IPS-18a (cell line): Measurements from ENCODE around the gene SKIC8.
"Not testable (repeated sequence)": the region's sequence is repeated elsewhere in the genome, so short reads cannot be mapped to it uniquely, and the experiment has no call there.

Source experiments
- H3K27ac ChIP-seq: one replicate; pipeline ENCODE4 v1.5.1; 2013; ENCODE audit warnings: low read length
- H3K27me3 ChIP-seq: one replicate; pipeline ENCODE4 v1.6.1; 2013; ENCODE audit warnings: mild to moderate bottlenecking, low read length; ENCODE audit not compliant: control insufficient read depth, insufficient read depth
- H3K36me3 ChIP-seq: one replicate; pipeline ENCODE4 v1.6.1; 2013; ENCODE audit warnings: low read depth, low read length; ENCODE audit not compliant: control insufficient read depth
- H3K4me1 ChIP-seq: one replicate; pipeline ENCODE4 v1.6.1; 2013; ENCODE audit warnings: low read depth, low read length; ENCODE audit not compliant: control insufficient read depth
- H3K4me3 ChIP-seq: one replicate; pipeline ENCODE4 v1.5.1; 2013; ENCODE audit warnings: low read length
- H3K9ac ChIP-seq: one replicate; pipeline ENCODE4 v1.6.1; 2013; ENCODE audit warnings: mild to moderate bottlenecking, low read length, moderate library complexity
- H3K9me3 ChIP-seq: one replicate; pipeline ENCODE4 v1.6.1; 2013; ENCODE audit warnings: low read depth, low read length; ENCODE audit not compliant: control insufficient read depth

SKIC8 gene

DNA sequence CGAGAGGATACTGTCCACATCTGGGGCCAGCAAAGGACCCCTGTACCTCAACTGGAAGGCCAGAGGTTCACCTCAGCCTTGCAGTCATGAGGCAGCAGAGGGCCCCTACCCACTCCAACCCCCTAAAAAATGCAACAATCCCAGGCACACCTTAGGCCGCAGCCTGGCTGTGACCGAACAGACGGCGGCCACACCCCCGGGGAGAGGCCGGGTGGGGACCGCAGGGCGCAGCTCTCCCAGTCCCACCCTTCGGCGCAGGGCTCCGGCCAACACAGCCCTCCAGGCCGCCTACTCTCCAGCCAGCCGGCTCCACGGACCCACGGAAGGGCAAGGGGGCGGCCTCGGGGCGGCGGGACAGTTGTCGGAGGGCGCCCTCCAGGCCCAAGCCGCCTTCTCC lies 35.5 kb downstream of the SKIC8 start:
- no peak overlapping the region for H3K4me3 ChIP-seq
- no peaks in the 10 kb centered on the region for H3K36me3 ChIP-seq
- no peak overlapping the region for H3K27ac ChIP-seq
- no peaks in the 10 kb centered on the region for H3K27me3 ChIP-seq
- H3K9ac ChIP-seq: no peak overlapping the region
- no peaks in the 10 kb centered on the region for H3K9me3 ChIP-seq
- H3K4me1 ChIP-seq: no peaks in the 10 kb centered on the region

DNA sequence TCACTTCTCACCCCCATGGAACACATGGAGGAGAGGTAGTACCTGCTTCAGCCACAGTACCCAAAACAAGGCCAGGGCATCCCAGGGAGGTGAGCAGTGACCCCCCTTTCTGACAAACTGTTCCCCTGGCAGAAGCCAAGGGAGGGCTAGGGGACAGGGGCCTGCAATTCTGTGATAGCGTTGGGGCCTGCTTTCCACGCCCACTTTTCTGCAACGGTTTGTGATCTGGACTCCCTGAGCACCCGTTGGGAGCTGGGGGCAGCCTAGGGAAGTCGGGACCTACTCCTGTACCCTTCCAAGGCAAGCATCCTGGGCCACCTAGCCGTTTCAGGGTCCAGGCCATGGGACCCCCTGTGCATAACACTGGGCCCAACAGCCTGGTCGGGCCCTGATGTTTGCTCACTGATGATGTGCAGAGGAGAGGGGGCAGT lies 36.0 kb downstream of the SKIC8 start:
- Histone ChIP-seq H3K27me3 (no peaks in the 10 kb centered on the region), H3K4me3 (no peak overlapping the region), H3K9me3 (no peaks in the 10 kb centered on the region), H3K36me3 (no peaks in the 10 kb centered on the region), H3K27ac (no peak overlapping the region), H3K4me1 (no peaks in the 10 kb centered on the region), H3K9ac (no peak overlapping the region)

DNA sequence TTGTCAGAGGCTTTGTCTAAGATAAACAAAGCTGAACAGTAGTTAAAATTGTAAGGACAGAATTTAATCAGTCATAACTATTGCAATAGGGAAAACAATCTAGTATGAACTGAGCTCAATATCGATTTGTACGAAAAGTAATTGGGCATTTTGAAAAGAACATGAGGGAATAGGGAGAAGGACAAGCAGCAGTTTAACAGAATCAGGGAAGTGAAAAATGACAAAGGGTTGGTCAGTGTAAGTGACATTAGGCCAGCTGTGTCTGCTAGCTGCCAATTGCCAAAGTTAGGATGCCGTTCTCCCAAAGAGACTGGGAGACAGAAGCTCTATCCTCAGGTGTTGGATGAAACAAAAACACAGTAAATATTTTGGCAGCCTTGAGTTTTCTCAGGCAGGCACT lies 38.3 kb downstream of the SKIC8 start:
- Histone ChIP-seq H3K4me3 (no peak overlapping the region), H3K27ac (no peak overlapping the region), H3K36me3 (no peaks in the 10 kb centered on the region), H3K9me3 (no peaks in the 10 kb centered on the region), H3K4me1 (no peaks in the 10 kb centered on the region), H3K9ac (no peak overlapping the region), H3K27me3 (no peaks in the 10 kb centered on the region)

DNA sequence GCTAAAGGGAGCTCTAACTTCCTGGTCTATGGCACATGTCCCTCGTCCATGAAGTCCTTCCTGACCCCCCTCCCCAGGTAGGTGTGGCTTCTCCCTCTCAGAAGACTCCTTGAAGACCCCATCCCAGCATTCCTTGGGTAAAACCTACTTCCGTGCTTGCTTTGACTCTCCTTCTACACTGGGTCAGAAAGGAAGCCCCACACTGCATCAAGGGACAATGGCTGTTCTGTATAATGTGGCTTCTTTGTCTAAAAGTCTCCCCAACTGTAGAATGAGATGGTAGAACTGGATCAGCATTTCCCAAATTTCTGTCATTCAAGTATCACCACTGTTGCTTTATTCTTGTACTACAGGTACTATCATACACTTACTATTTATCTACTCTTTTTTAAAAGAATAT lies 38.9 kb downstream of the SKIC8 start:
- H3K9ac ChIP-seq: no peak overlapping the region
- no peaks in the 10 kb centered on the region for H3K4me1 ChIP-seq
- no peaks in the 10 kb centered on the region for H3K27me3 ChIP-seq
- H3K36me3 ChIP-seq: no peaks in the 10 kb centered on the region
- no peaks in the 10 kb centered on the region for H3K9me3 ChIP-seq
- H3K27ac ChIP-seq: no peak overlapping the region
- H3K4me3 ChIP-seq: no peak overlapping the region

DNA sequence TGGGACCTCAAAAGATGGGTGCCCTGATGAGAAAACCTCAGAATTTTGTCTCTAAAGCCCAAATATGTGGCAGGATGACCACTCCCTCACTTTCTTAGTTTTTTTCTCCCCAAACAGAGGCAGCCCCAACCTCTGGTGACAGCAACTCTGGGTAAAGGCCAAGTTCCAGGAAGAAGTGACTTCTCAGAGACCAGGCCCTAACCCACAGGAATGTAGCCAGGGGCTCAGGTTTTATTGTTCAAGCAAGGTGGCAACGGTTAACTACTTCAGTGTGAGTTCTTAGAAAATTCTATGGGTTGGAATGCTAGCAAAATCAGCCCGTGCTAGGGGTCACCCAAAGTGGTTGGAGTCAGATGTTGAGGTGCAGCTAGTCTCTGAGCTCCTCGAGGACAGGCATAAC lies 40.2 kb downstream of the SKIC8 start:
- Histone ChIP-seq H3K36me3 (no peaks in the 10 kb centered on the region), H3K27me3 (no peaks in the 10 kb centered on the region), H3K9ac (no peak overlapping the region), H3K27ac (no peak overlapping the region), H3K4me1 (no peaks in the 10 kb centered on the region), H3K4me3 (no peak overlapping the region), H3K9me3 (no peaks in the 10 kb centered on the region)

DNA sequence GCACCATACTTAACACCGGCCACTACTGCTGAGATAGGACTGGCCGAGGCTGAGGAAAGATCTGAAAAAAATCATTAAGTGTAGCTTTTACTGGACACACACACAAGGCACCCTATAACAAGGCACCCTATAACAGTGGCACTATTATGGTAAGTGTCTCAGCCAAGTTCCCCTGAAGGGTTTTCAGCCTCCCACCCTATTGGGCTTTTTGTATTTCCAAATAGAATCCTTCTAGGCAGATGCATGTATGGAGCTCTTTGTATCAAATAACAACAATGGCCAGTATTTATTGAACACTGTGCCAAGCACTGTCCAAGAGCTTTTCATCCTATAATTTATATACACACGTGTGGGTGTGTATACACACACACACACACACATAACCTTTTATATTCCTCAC lies 41.7 kb downstream of the SKIC8 start:
- Histone ChIP-seq H3K9me3 (no peaks in the 10 kb centered on the region), H3K4me1 (no peaks in the 10 kb centered on the region), H3K27me3 (no peaks in the 10 kb centered on the region), H3K36me3 (no peaks in the 10 kb centered on the region), H3K9ac (no peak overlapping the region), H3K4me3 (no peak overlapping the region), H3K27ac (no peak overlapping the region)

DNA sequence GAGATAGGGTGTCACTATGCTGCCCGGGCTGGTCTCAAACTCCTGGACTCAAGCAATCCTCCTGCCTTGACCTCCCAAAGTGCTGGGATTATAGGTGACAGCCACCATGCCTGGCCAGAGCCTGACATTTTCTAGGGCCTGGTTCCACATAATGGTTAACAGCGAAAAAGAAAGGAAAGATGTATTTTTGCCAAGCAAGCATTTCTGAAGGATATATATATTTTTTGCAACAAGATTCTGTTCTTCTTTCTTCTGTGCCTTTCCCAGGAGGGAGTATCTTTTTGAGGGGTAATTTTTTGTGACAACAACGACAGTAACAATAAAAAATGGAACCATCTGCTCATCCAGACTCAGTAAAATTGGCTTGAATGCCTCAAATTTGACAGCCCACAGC lies 43.4 kb downstream of the SKIC8 start:
- no peaks in the 10 kb centered on the region for H3K9me3 ChIP-seq
- H3K9ac ChIP-seq: no peak overlapping the region
- no peaks in the 10 kb centered on the region for H3K27me3 ChIP-seq
- no peaks in the 10 kb centered on the region for H3K36me3 ChIP-seq
- no peak overlapping the region for H3K4me3 ChIP-seq
- H3K4me1 ChIP-seq: no peaks in the 10 kb centered on the region
- H3K27ac ChIP-seq: no peak overlapping the region

DNA sequence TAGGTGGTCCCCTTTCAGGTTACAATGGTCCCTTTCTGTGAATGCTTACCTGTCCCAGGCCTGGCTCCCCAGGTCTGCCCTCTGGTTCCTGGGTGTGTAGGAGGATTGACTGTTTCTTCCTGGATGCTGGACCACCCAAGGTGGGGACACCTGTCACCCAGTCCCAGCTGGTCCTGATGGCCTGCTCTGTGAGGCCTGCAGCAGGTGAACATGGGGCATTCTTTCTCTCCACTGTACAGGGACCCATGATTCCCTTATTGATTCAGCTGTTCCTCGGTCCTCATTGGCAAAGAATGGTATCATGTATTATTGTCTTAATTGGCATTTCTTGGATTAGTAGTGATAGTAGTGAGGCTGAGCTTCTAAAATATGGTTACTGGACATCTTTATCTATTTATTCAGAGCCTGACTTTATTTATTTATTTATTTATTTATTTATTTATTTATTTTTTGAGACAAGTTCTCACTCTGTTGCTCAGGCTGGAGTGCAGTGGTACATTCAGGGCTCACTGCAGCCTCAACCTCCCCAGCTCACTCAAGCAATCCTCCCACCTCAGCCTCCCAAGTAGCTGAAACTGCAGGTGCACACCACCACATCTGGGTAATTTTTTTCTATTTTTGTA lies 43.9 kb downstream of the SKIC8 start:
- Histone ChIP-seq H3K9me3 (no peaks in the 10 kb centered on the region), H3K9ac (no peak overlapping the region), H3K36me3 (no peaks in the 10 kb centered on the region), H3K4me3 (no peak overlapping the region), H3K4me1 (no peaks in the 10 kb centered on the region), H3K27ac (no peak overlapping the region), H3K27me3 (no peaks in the 10 kb centered on the region)

DNA sequence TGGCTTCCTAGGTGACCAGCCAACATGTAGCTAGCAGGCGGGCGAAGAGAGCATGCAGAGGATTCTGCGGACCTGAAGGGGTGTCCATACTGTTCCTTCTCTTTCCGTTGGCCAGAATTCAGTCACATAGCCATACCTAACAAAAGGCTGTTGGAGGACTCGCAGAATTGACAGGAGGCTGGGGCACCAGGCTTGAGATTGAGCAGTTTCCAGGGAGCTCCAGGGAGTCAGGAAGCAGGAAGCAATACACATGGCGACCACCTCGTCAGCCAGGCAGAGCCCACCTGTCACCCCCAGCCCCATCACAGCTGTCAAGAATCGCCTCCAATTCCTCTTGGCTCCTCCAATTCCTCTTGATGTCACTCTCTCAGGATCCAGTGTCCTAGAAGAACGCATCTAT lies 48.3 kb downstream of the SKIC8 start:
- no peak overlapping the region for H3K27ac ChIP-seq
- H3K9ac ChIP-seq: no peak overlapping the region
- H3K27me3 ChIP-seq: no peaks in the 10 kb centered on the region
- no peaks in the 10 kb centered on the region for H3K36me3 ChIP-seq
- no peaks in the 10 kb centered on the region for H3K4me1 ChIP-seq
- H3K9me3 ChIP-seq: no peaks in the 10 kb centered on the region
- no peak overlapping the region for H3K4me3 ChIP-seq

DNA sequence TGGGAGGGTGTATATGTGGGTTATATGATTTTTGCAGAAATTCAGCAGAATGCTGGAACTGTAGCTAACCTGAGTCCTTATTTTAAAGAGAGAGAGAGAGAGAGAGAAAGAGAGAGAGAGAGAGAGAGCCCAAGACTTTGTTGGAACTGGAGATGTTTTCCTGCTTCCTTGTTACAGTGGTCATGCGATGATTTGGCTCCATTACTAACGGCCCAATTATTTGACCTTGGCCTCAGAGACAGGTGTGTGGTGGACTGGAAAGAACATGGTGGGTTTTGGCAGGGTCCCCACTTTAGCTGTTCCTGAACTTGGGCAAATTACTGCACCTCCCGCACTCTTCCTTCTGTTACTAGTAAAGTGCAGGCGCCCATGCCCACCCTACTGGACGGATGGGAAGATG lies 50.3 kb downstream of the SKIC8 start:
- Histone ChIP-seq H3K27ac (no peak overlapping the region), H3K36me3 (no peaks in the 10 kb centered on the region), H3K9me3 (no peaks in the 10 kb centered on the region), H3K4me3 (no peak overlapping the region), H3K27me3 (no peaks in the 10 kb centered on the region), H3K4me1 (no peaks in the 10 kb centered on the region), H3K9ac (no peak overlapping the region)

DNA sequence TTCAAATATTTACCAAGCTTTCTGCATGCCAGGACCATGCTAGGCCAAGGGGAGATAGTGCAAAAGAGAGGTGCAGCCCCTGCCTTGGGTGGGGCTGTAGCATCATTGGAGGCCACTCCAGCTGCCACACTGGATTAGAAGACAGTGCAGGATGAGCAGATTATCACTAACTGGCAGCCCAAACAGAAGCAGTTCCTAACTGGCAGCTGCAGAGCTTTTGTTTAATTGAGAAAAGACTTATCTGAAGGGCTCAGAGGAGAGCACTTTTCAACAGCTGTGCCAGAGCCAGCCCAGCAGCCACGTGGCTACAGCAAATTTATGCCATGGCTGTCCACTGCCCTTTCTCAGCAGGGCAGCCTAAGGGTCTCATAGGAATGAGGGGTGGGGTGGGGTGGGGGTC lies 51.5 kb downstream of the SKIC8 start:
- Histone ChIP-seq H3K4me1 (no peaks in the 10 kb centered on the region), H3K27ac (no peak overlapping the region), H3K27me3 (no peaks in the 10 kb centered on the region), H3K4me3 (no peak overlapping the region), H3K9me3 (no peaks in the 10 kb centered on the region), H3K36me3 (no peaks in the 10 kb centered on the region), H3K9ac (no peak overlapping the region)

DNA sequence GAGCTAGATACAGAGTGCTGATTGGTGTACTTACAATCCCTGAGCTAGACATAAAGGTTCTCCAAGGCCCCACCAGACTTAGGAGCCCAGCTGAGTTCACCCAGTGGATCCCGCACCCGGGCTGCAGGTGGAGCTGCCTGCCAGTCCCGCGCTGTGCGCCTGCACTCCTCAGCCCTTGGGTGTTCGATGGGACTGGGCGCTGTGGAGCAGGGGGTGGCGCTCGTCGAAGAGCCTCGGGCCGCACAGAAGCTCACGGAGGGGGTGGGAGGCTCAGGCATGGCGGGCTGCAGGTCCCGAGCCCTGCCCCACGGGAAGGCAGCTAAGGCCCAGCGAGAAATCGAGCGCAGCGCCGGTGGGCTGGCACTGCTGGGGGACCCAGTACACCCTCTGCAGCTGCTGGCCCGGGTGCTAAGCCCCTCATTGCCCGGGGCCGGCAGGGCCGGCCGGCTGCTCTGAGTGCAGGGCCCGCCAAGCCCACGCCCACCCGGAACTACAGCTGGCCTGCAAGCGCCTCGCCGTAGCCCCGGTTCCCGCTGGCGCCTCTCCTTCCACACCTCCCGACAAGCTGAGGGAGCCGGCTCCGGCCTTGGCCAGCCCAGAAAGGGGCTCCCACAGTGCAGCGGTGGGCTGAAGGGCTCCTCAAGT lies 53.3 kb downstream of the SKIC8 start:
- not testable (repeated sequence) for H3K27ac ChIP-seq, H3K36me3 ChIP-seq, H3K27me3 ChIP-seq, H3K9ac ChIP-seq, H3K9me3 ChIP-seq, H3K4me1 ChIP-seq, H3K4me3 ChIP-seq
